Neutrophil (primary cell): Measurements from ENCODE around the gene IKZF3.

Source experiments
- H3K27ac ChIP-seq: fragments of 200-600 bp; sonication (generic); 2 replicates; pipeline ENCODE4 v1.5.1; 2016; ENCODE audit warnings: mild to moderate bottlenecking, moderate library complexity
- H3K27me3 ChIP-seq: fragments of 200-600 bp; sonication (generic); 2 replicates; pipeline ENCODE4 v1.6.0; 2016; ENCODE audit warnings: mild to moderate bottlenecking
- H3K36me3 ChIP-seq: fragments of 200-600 bp; sonication (generic); 2 replicates; pipeline ENCODE4 v1.5.1; 2017
- H3K4me1 ChIP-seq, 2 experiments: fragments of 200-600 bp in 1 of 2; sonication (generic) in 1 of 2; 1 replicate in 1 of 2; 2 replicates in 1 of 2; pipeline versions ENCODE4 v1.5.1 to v1.6.1; 2013 to 2016; ENCODE audit warnings: low read depth in 1 of 2, low read length in 1 of 2, mild to moderate bottlenecking in 1 of 2, moderate library complexity in 1 of 2; ENCODE audit not compliant: control insufficient read depth in 1 of 2, insufficient read depth in 1 of 2
- H3K4me3 ChIP-seq, 2 experiments: fragments of 200-600 bp in 1 of 2; sonication (generic) in 1 of 2; 1 replicate in 1 of 2; 2 replicates in 1 of 2; pipeline ENCODE4 v1.5.1; 2013 to 2016; ENCODE audit warnings: low read depth in 1 of 2, low read length in 1 of 2, mild to moderate bottlenecking in 1 of 2, moderate library complexity in 1 of 2
- H3K9me3 ChIP-seq: fragments of 200-600 bp; sonication (generic); 2 replicates; pipeline ENCODE4 v1.5.1; 2016
- CTCF ChIP-seq: fragments of 200-600 bp; sonication (generic); IDR thresholded peaks from 2 replicates; pipeline ENCODE4 v1.5.1; 2016; ENCODE audit warnings: antibody characterized with exemption

Gene IKZF3

DNA sequence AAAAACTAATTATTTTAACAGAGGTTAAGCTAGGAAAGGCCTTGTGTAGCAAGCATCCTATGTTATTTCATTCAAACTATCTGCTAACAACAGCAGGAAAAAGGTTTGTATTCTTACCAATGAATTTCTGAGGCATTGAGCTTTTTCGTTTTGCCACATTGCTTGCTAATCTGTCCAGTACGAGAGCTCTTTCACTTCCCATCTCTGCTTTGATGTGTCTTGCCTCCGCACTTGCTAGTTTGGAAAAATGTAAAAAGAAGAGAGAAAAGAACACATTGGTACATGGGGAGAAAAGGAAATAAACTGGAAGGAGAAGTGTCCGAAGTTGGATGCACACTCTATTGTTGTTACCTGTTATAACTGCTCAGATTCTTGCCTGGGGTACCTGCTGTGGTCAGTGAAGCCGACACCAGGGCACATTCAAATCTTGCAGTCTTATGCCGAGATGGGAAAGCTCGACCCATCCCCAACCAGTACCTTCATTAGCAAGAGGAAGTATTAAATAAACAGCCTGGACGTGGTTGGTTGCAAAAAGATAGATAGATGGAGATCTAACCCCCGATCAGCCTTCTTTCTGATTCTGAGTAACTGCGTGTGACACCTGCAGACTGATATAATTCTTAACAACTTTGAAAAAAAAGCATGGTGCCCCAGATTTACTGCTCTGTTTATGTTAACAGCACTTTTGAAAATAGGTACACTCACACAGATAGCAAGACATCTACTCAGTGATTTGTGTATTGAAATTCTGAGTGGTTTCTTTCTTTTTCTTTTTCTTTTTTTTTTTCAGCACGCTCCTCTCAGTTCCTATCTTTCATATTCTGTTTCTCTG is 86.4 kb downstream of the IKZF3 start:
- Histone ChIP-seq H3K27me3 (peaks cover 79% of the 10 kb centered on the region), H3K4me1 (peaks cover 35 to 36% of the 10 kb centered on the region in 2 experiments), H3K36me3 (no peaks in the 10 kb centered on the region), H3K27ac (no peak overlapping the region), H3K4me3 (no peak overlapping the region), H3K9me3 (no peaks in the 10 kb centered on the region)
- no peak for TF ChIP-seq CTCF

GRCh38 chr17:39776252-39776651 is 87.9 kb downstream of the IKZF3 start:
- no peak overlapping the region for H3K27ac ChIP-seq
- TF ChIP-seq CTCF: no peak
- H3K27me3 ChIP-seq: peaks cover 73% of the 10 kb centered on the region
- H3K4me3 ChIP-seq: no peak overlapping the region
- H3K9me3 ChIP-seq: no peaks in the 10 kb centered on the region
- H3K4me1 ChIP-seq: peaks cover 24 to 33% of the 10 kb centered on the region in 2 experiments
- H3K36me3 ChIP-seq: no peaks in the 10 kb centered on the region

DNA sequence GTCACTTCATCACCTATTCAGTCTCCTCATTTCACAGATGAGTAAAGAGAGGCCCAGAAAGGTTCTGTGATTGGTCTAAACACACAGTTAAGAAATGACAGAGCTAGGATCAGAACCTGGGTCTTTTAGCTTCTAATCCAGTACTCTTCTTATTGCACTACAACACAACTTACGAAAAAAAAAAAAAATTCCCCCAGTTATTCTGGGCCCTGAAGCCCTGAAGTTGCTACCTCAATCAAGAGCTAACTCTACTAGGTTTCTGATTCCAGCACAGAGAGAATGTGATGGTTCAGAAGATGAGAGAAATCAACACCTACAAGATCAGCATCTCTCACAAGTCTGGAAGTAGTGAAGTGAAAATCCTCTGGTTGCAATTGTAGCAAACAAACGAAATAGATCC is 89.1 kb downstream of the IKZF3 start:
- Histone ChIP-seq H3K4me1 (peaks cover 24 to 29% of the 10 kb centered on the region in 2 experiments), H3K36me3 (no peaks in the 10 kb centered on the region), H3K27ac (no peak overlapping the region), H3K4me3 (no peak overlapping the region), H3K27me3 (peaks cover 72% of the 10 kb centered on the region), H3K9me3 (no peaks in the 10 kb centered on the region)
- no peak for TF ChIP-seq CTCF

DNA sequence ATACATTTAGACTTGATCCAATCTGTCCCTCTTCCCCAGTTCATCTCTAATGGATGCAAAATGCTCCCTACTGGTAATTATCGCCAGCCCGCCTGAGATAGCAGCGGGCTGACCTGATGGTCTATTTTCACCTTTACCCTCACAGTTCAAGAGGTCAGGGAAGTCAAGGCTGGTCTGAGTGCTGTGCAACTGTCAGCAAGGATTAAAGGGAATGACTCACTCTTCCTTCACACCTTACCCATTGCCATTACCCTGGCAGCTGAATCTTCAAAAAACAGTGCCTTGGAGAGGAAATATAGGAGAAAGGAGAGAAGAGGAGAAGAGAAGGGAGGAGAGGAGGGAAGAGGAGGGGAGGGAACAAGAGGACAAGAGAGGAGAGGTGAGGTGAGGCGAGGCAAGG is 90.1 kb downstream of the IKZF3 start:
- Histone ChIP-seq H3K27me3 (peaks cover 76% of the 10 kb centered on the region), H3K36me3 (no peaks in the 10 kb centered on the region), H3K9me3 (no peaks in the 10 kb centered on the region), H3K4me1 (peaks cover 24 to 29% of the 10 kb centered on the region in 2 experiments), H3K27ac (no peak overlapping the region), H3K4me3 (no peak overlapping the region)
- no peak for TF ChIP-seq CTCF

GRCh38 chr17:39772987-39773934 is 90.9 kb downstream of the IKZF3 start:
- H3K4me3 ChIP-seq: no peak overlapping the region
- no peak overlapping the region for H3K27ac ChIP-seq
- no peak for TF ChIP-seq CTCF
- H3K9me3 ChIP-seq: no peaks in the 10 kb centered on the region
- peaks cover 74% of the 10 kb centered on the region for H3K27me3 ChIP-seq
- peaks cover 24 to 29% of the 10 kb centered on the region in 2 experiments for H3K4me1 ChIP-seq
- H3K36me3 ChIP-seq: no peaks in the 10 kb centered on the region
